CD4-positive, alpha-beta T cell (primary cell): ENCODE data around the gene VPS4B. TPM values are rescaled to one million over a fixed set of nuclear protein-coding genes. Genes with fewer than 3 reads are reported as not detected.

Source experiments
- ATAC-seq: fragments of 200-7000 bp; cut with Tn5 transposase; one replicate; pipeline ENCODE4 v1.10.0; 2022; ENCODE audit warnings: mild to moderate bottlenecking; ENCODE audit not compliant: poor library complexity
- CTCF ChIA-PET: fragments of 350-600 bp; sonication (Branson Sonifier 250); formaldehyde crosslinking; loops from one replicate; lab custom pipeline; 2021; ENCODE audit warnings: antibody characterized with exemption, inconsistent platforms; lab: Charles Lee
- POLR2A ChIA-PET: fragments of 350-600 bp; sonication (Branson Sonifier 250); formaldehyde crosslinking; loops from one replicate; lab custom pipeline; 2021; ENCODE audit warnings: antibody characterized with exemption, inconsistent platforms; lab: Charles Lee
- DNase-seq, 14 experiments: peaks; one replicate each; pipeline ENCODE4 v3.0.0-alpha.2; 2013 to 2020; ENCODE audit warnings: mixed read lengths in 2 of 14
- H3K27ac ChIP-seq, 2 donors: one replicate each; pipeline versions ENCODE4 v1.5.1 to v1.7.0; 2013; ENCODE audit warnings: low read length in 2 of 2, low read depth in 1 of 2, mild to moderate bottlenecking in 1 of 2
- H3K27me3 ChIP-seq, 2 experiments: 1 replicate in 1 of 2; 2 replicates in 1 of 2; pipeline versions ENCODE4 v1.6.1 to v1.7.0; 2013; ENCODE audit warnings: low read length in 2 of 2, control low read depth in 1 of 2, mild to moderate bottlenecking in 1 of 2, moderate library complexity in 1 of 2; ENCODE audit not compliant: insufficient read depth in 2 of 2, control insufficient read depth in 1 of 2
- H3K36me3 ChIP-seq: one replicate; pipeline ENCODE4 v1.6.1; 2013; ENCODE audit warnings: low read length, control low read depth; ENCODE audit not compliant: insufficient read depth
- H3K4me1 ChIP-seq: one replicate; pipeline ENCODE4 v1.6.1; 2013; ENCODE audit warnings: low read length, control low read depth; ENCODE audit not compliant: insufficient read depth
- H3K4me3 ChIP-seq: one replicate; pipeline ENCODE4 v1.5.1; 2013; ENCODE audit warnings: mild to moderate bottlenecking, low read length, moderate library complexity
- H3K9me3 ChIP-seq, 2 experiments: 1 replicate in 1 of 2; 2 replicates in 1 of 2; pipeline versions ENCODE4 v1.6.1 to v1.7.0; 2013; ENCODE audit warnings: low read length in 2 of 2, mild to moderate bottlenecking in 2 of 2, control low read depth in 1 of 2, moderate library complexity in 1 of 2; ENCODE audit not compliant: control insufficient read depth in 1 of 2, insufficient read depth in 1 of 2
- H3K27ac Mint-ChIP-seq: one replicate; pipeline ENCODE4 v1.8.0; 2020; ENCODE audit warnings: mixed read lengths
- H3K27me3 Mint-ChIP-seq: one replicate; pipeline ENCODE4 v1.8.0; 2021; ENCODE audit warnings: mixed read lengths
- H3K36me3 Mint-ChIP-seq: one replicate; pipeline ENCODE4 v1.8.0; 2021; ENCODE audit warnings: low read depth, mixed read lengths
- H3K4me1 Mint-ChIP-seq: one replicate; pipeline ENCODE4 v1.8.0; 2021; ENCODE audit warnings: low read depth, mixed read lengths
- H3K4me3 Mint-ChIP-seq: one replicate; pipeline ENCODE4 v1.8.0; 2020; ENCODE audit warnings: mild to moderate bottlenecking, mixed read lengths
- H3K9me3 Mint-ChIP-seq: one replicate; pipeline ENCODE4 v1.8.0; 2020; ENCODE audit warnings: mixed read lengths
- intact Hi-C, 2 experiments: fragments of 100-400 bp; cut with DNase I in 1 of 2; cut with micrococcal nuclease in 1 of 2; formaldehyde crosslinking; loops; one replicate each; pipeline versions ENCODE4 v1.15.1 to v1.9.0; 2023 to 2025; cut with DNase I, micrococcal nuclease
- total RNA-seq, 174 experiments: library from RNA in 2 of 174; stranded (reverse) in 2 of 174; gene quantifications; one replicate each; pipeline ENCODE4 v1.2.3 and lab custom pipeline; 2021 to 2026
- TF ChIP-seq, protein P1 (sequence below): fragments of 200-600 bp; IDR thresholded peaks from one replicate; pipeline ENCODE4 v1.8.0; 2022; ENCODE audit warnings: antibody characterized with exemption, mild to moderate bottlenecking

VPS4B gene
- total RNA-seq, 2 experiments from 2014 or later, result 46.0 to 50.8 TPM

DNA sequence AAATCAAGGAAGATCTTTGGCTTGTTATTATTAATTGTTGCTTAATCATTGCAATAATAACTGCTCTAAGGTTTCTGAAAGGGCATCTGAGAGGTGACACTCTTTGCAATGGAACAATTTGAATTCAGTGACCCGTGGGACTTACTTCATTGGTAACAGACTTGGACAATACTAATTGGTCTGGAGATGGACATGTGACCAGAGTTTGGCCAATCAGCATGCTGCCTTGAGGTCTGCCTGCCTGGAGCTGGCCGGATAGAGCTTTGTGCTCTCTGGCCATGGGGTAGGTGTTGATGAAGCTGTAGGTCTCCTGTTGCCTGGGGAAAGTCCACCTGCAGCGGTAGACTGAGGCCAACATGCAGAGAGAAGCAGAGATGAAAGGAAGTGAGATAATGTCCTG is 24.0 kb upstream of the VPS4B start:
- H3K27ac ChIP-seq, result no peak overlapping the region
- no peaks in the 10 kb centered on the region for H3K27me3 Mint-ChIP-seq
- H3K4me3 ChIP-seq, result no peak overlapping the region
- ATAC-seq (no peak), DNase-seq (no peak)
- ChIA-PET POLR2A (no interaction called here), CTCF (interaction anchor here (1.5 kb wide), 1 partner anchor 9 kb away, joined by 3 read pairs; no protein-coding TSS in a partner anchor)
- H3K4me1 Mint-ChIP-seq, result no peaks in the 10 kb centered on the region
- no peaks in the 10 kb centered on the region for H3K9me3 ChIP-seq
- no peaks in the 10 kb centered on the region for H3K9me3 Mint-ChIP-seq
- H3K36me3 Mint-ChIP-seq, result no peaks in the 10 kb centered on the region
- no peaks in the 10 kb centered on the region for H3K27me3 ChIP-seq
- TF ChIP-seq, protein P1, sequence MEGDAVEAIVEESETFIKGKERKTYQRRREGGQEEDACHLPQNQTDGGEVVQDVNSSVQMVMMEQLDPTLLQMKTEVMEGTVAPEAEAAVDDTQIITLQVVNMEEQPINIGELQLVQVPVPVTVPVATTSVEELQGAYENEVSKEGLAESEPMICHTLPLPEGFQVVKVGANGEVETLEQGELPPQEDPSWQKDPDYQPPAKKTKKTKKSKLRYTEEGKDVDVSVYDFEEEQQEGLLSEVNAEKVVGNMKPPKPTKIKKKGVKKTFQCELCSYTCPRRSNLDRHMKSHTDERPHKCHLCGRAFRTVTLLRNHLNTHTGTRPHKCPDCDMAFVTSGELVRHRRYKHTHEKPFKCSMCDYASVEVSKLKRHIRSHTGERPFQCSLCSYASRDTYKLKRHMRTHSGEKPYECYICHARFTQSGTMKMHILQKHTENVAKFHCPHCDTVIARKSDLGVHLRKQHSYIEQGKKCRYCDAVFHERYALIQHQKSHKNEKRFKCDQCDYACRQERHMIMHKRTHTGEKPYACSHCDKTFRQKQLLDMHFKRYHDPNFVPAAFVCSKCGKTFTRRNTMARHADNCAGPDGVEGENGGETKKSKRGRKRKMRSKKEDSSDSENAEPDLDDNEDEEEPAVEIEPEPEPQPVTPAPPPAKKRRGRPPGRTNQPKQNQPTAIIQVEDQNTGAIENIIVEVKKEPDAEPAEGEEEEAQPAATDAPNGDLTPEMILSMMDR, result no peak
- H3K4me1 ChIP-seq, result no peaks in the 10 kb centered on the region
- H3K36me3 ChIP-seq, result no peaks in the 10 kb centered on the region
- no peak overlapping the region for H3K27ac Mint-ChIP-seq
- intact Hi-C loops, result no loop called here
- H3K4me3 Mint-ChIP-seq, result no peak overlapping the region

DNA sequence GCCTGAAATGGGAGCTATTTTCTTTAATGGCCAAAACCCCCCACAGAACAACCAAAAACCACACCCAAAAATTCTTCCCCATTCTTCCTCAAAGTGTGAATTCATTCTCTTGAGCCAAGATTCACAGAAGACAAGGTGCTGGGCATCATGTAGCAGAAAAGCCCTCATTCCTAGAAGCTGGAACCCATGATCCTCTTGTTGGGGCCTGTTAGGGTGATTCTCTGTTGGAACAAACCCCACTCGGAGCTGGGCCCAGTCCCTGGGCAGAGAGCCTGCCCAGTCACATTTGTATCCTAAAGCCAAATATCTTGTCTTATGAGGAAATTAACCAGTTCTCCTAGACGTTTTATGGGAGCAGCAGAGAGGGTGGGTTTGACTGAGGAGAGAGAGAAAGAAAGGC is 22.8 kb upstream of the VPS4B start:
- Mint-ChIP-seq H3K4me1 (no peaks in the 10 kb centered on the region), H3K9me3 (no peaks in the 10 kb centered on the region), H3K27ac (no peak overlapping the region), H3K36me3 (no peaks in the 10 kb centered on the region), H3K27me3 (no peaks in the 10 kb centered on the region), H3K4me3 (no peak overlapping the region)
- ATAC-seq, result no peak
- peak overlapping the region in 1 of 2 donors; percentile 6 for H3K27ac ChIP-seq
- H3K4me1 ChIP-seq, result no peaks in the 10 kb centered on the region
- DNase-seq, result no peak
- POLR2A ChIA-PET, result no interaction called here
- TF ChIP-seq, protein P1, result no peak
- H3K9me3 ChIP-seq, result no peaks in the 10 kb centered on the region
- H3K4me3 ChIP-seq, result no peak overlapping the region
- CTCF ChIA-PET, result interaction anchor here (1.3 kb wide), 1 partner anchor 10 kb away, joined by 3 read pairs; no protein-coding TSS in a partner anchor
- intact Hi-C loops, result no loop called here
- H3K36me3 ChIP-seq, result no peaks in the 10 kb centered on the region
- H3K27me3 ChIP-seq, result no peaks in the 10 kb centered on the region

DNA sequence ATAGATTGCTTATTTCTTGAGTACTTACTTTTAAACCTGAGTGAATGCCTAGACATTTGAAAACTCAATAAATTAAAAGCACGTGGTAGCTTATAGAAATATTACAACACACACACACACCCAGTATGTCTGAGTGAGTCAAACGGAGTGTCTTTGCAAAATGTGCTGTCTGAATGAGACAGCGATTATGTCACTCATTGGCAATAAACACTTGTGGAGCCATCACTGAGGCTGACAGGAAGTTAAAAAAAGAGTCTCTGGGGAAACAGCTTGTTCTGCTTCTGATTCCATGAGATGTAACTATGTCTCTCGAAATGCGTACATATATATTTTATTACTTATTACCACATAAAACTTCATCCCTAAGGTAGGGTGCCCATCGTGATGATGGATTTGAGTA is 22.3 kb upstream of the VPS4B start:
- Histone ChIP-seq H3K4me1 (no peaks in the 10 kb centered on the region), H3K4me3 (no peak overlapping the region), H3K9me3 (no peaks in the 10 kb centered on the region), H3K36me3 (no peaks in the 10 kb centered on the region), H3K27ac (peak overlapping the region in 1 of 2 donors; percentile 6), H3K27me3 (no peaks in the 10 kb centered on the region)
- no peak overlapping the region for H3K27ac Mint-ChIP-seq
- POLR2A ChIA-PET, result no interaction called here
- no peaks in the 10 kb centered on the region for H3K9me3 Mint-ChIP-seq
- H3K36me3 Mint-ChIP-seq, result no peaks in the 10 kb centered on the region
- no peak for ATAC-seq
- CTCF ChIA-PET, result interaction anchor here (1.3 kb wide), 1 partner anchor 10 kb away, joined by 3 read pairs; no protein-coding TSS in a partner anchor
- H3K27me3 Mint-ChIP-seq, result no peaks in the 10 kb centered on the region
- intact Hi-C loops, result loop anchor here in 1 of 2 experiments (5.0 kb wide), 1 partner anchor 732 kb away; no protein-coding TSS in a partner anchor
- peak in 3 of 14 experiments; percentile 19 to 66 (median 58) for DNase-seq
- TF ChIP-seq, protein P1, result no peak
- H3K4me1 Mint-ChIP-seq, result no peaks in the 10 kb centered on the region
- H3K4me3 Mint-ChIP-seq, result no peak overlapping the region
